Right renal cortex interstitium (tissue), 3 donors: Measurements from ENCODE around the gene EID3. TPM values are rescaled to one million over a fixed set of nuclear protein-coding genes. Genes with fewer than 3 reads are reported as not detected.

Experiments
- DNase-seq, 3 donors: peaks; one replicate each; pipeline ENCODE4 v3.0.0-alpha.2; 2013; ENCODE audit warnings: low read depth in 3 of 3, low spot score in 2 of 3
- polyA plus RNA-seq, 3 donors: library from polyadenylated mRNA; unstranded; fragments of 120-200 nt; gene quantifications; one replicate each; pipeline ENCODE4 v1.2.1, GENCODE V29; 2013; ENCODE audit not compliant: insufficient read length in 3 of 3

EID3 gene
- polyA plus RNA-seq, 3 donors: 4.4 to 4.9 (median 4.7) TPM

- no peak for DNase-seq
Measured at GRCh38 chr12:104353012-104353981, 49.8 kb downstream of the EID3 start.

GRCh38 chr12:104354167-104354867, 50.8 kb downstream of the EID3 start:
- no peak for DNase-seq

Other genes starting within 250 kb of the EID3 start
- gene HCFC2, start 239.2 kb upstream of the EID3 start, polyA plus RNA-seq: 10 to 100 TPM; 16.7 to 18.1 (median 17.6) TPM
- gene NFYB, start 165.5 kb upstream of the EID3 start, polyA plus RNA-seq: 100 to 1,000 TPM; 113 to 129 (median 122) TPM
- 10 to 100 TPM; 70.1 to 72.2 (median 71.8) TPM for gene TXNRD1, start 88.0 kb upstream of the EID3 start, polyA plus RNA-seq
- gene CHST11, start 153.2 kb downstream of the EID3 start, polyA plus RNA-seq: 1 to 10 TPM; 7.3 to 8.6 (median 8.0) TPM